Measurements from ENCODE around the gene BRIX1. TPM values are rescaled to one million over a fixed set of nuclear protein-coding genes. Genes with fewer than 3 reads are reported as not detected.

The BRIX1 gene
- total and polyA plus RNA-seq, 2 donors (not counting 1 experiment from before 2014, with no cell fraction given), result 42.3 to 46.9 TPM

DNA sequence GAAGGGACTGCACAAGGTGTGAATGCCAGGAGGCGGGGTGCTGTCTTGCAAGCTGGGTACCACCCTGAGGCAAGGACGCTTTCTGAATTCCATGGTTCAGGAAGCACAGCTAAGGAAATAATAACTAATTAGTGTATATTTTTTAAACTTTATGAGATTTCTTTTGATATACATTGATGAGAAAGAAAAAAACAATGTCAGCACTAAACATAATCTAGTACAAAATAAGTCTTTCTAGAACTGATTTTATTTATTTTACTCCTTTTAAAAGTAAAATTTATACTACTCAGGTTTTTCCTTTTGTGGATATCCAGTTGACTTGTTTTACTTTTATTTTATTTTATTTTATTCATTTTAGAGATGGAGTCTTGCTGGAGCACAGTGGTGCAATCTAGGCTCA, 17.4 kb downstream of the BRIX1 start:
- Histone ChIP-seq H3K4me3 (replicated peaks in 1 of 4; ENCODE audit: control extremely low read depth in 1 of 4, insufficient read depth in 1 of 4, low read depth in 3 of 4, low read length in 4 of 4) (no peak overlapping the region), H2AFZ (ENCODE audit: low read length) (no peak overlapping the region), H4K20me1 (ENCODE audit: control insufficient read depth, extremely low read depth, insufficient read depth, low read length) (no peaks in the 10 kb centered on the region), H3K4me1 (ENCODE audit: control insufficient read depth, extremely low read depth, insufficient read depth, low read length) (peaks cover 2% of the 10 kb centered on the region), H3K36me3 (ENCODE audit: control insufficient read depth, insufficient read depth, low read length) (peaks cover 10% of the 10 kb centered on the region), H3K27ac (ENCODE audit: insufficient read depth, low read length) (no peak overlapping the region), H3K27me3 (ENCODE audit: control insufficient read depth, insufficient read depth, low read length) (no peaks in the 10 kb centered on the region), H3K9ac (ENCODE audit: insufficient read depth, low read length) (no peak overlapping the region), H3K79me2 (ENCODE audit: control insufficient read depth, insufficient read depth, low read length) (peaks cover 48% of the 10 kb centered on the region), H3K4me2 (ENCODE audit: extremely low read depth, insufficient read depth, low read length) (no peak overlapping the region), H3K9me3 (ENCODE audit: control insufficient read depth, insufficient read depth, low read depth, low read length) (no peaks in the 10 kb centered on the region)
- DNase-seq (ENCODE audit: low read depth in 2 of 2), result no peak
- TF ChIP-seq, protein P1, sequence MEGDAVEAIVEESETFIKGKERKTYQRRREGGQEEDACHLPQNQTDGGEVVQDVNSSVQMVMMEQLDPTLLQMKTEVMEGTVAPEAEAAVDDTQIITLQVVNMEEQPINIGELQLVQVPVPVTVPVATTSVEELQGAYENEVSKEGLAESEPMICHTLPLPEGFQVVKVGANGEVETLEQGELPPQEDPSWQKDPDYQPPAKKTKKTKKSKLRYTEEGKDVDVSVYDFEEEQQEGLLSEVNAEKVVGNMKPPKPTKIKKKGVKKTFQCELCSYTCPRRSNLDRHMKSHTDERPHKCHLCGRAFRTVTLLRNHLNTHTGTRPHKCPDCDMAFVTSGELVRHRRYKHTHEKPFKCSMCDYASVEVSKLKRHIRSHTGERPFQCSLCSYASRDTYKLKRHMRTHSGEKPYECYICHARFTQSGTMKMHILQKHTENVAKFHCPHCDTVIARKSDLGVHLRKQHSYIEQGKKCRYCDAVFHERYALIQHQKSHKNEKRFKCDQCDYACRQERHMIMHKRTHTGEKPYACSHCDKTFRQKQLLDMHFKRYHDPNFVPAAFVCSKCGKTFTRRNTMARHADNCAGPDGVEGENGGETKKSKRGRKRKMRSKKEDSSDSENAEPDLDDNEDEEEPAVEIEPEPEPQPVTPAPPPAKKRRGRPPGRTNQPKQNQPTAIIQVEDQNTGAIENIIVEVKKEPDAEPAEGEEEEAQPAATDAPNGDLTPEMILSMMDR (conservative IDR thresholded peaks at IDR 0.05 in 1 of 2, IDR thresholded peaks at IDR 0.05 in 1 of 2; ENCODE audit: low read depth in 1 of 2, low read length in 2 of 2), result no peak
- TF ChIP-seq EZH2 (IDR thresholded peaks at IDR 0.05; ENCODE audit: low read length, missing control alignments), result no peak

DNA sequence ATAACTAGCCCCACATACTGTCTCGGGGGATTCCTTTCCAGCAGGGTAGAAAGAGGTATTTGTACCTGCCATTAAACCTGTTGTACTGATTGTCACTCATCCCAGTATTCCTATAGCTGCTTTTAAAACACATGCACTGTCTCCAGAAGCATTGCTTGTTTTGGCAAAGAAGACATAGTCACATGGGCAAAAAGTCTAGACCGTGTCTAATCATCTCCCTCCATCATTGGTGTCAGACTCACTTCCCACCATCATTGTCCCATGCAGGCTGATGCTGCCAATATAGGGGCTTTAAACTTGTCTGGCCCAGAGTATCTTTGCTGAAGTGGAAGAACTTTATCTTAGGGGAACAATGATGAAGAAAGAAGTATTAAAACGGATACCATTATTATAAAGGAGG, 26.4 kb downstream of the BRIX1 start:
- peak in 1 of 2 donors; percentile 31 for DNase-seq (ENCODE audit: low read depth in 2 of 2)
- H3K27ac ChIP-seq (ENCODE audit: insufficient read depth, low read length), result no peak overlapping the region
- no peaks in the 10 kb centered on the region for H4K20me1 ChIP-seq (ENCODE audit: control insufficient read depth, extremely low read depth, insufficient read depth, low read length)
- peaks cover 14% of the 10 kb centered on the region for H3K36me3 ChIP-seq (ENCODE audit: control insufficient read depth, insufficient read depth, low read length)
- TF ChIP-seq, protein P1 (conservative IDR thresholded peaks at IDR 0.05 in 1 of 2, IDR thresholded peaks at IDR 0.05 in 1 of 2; ENCODE audit: low read depth in 1 of 2, low read length in 2 of 2), result no peak
- no peak for TF ChIP-seq EZH2 (IDR thresholded peaks at IDR 0.05; ENCODE audit: low read length, missing control alignments)
- no peaks in the 10 kb centered on the region for H3K4me1 ChIP-seq (ENCODE audit: control insufficient read depth, extremely low read depth, insufficient read depth, low read length)
- no peak overlapping the region for H3K4me3 ChIP-seq (replicated peaks in 1 of 4; ENCODE audit: control extremely low read depth in 1 of 4, insufficient read depth in 1 of 4, low read depth in 3 of 4, low read length in 4 of 4)
- no peaks in the 10 kb centered on the region for H3K9me3 ChIP-seq (ENCODE audit: control insufficient read depth, insufficient read depth, low read depth, low read length)
- no peak overlapping the region for H3K9ac ChIP-seq (ENCODE audit: insufficient read depth, low read length)
- H3K79me2 ChIP-seq (ENCODE audit: control insufficient read depth, insufficient read depth, low read length), result no peaks in the 10 kb centered on the region
- H3K4me2 ChIP-seq (ENCODE audit: extremely low read depth, insufficient read depth, low read length), result no peak overlapping the region
- H3K27me3 ChIP-seq (ENCODE audit: control insufficient read depth, insufficient read depth, low read length), result no peaks in the 10 kb centered on the region
- H2AFZ ChIP-seq (ENCODE audit: low read length), result no peak overlapping the region

DNA sequence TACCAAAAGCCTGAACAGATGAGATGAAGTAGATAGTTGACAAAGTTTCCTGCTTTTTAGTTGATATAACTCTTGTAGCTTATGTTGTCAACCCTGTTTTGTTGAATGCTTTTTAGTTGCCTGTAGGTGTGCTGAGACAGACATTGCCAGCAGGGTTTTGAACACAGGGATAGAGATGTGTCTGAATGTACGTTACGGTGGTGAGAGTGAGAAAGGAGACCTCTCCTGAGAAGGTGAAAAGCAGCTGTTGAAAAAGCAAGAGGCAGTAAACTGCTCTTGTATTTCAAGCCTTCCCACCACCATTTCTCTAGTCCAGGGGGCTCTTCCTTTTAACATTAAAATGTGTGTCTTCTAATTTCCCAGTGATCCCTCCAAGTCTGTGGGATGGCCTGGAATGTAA, 28.5 kb downstream of the BRIX1 start:
- H3K9ac ChIP-seq (ENCODE audit: insufficient read depth, low read length), result no peak overlapping the region
- H3K9me3 ChIP-seq (ENCODE audit: control insufficient read depth, insufficient read depth, low read depth, low read length), result no peaks in the 10 kb centered on the region
- H3K79me2 ChIP-seq (ENCODE audit: control insufficient read depth, insufficient read depth, low read length), result no peaks in the 10 kb centered on the region
- no peak overlapping the region for H3K27ac ChIP-seq (ENCODE audit: insufficient read depth, low read length)
- H3K36me3 ChIP-seq (ENCODE audit: control insufficient read depth, insufficient read depth, low read length), result peaks cover 5% of the 10 kb centered on the region
- no peak overlapping the region for H3K4me3 ChIP-seq (replicated peaks in 1 of 4; ENCODE audit: control extremely low read depth in 1 of 4, insufficient read depth in 1 of 4, low read depth in 3 of 4, low read length in 4 of 4)
- no peak overlapping the region for H2AFZ ChIP-seq (ENCODE audit: low read length)
- no peaks in the 10 kb centered on the region for H3K4me1 ChIP-seq (ENCODE audit: control insufficient read depth, extremely low read depth, insufficient read depth, low read length)
- no peak overlapping the region for H3K4me2 ChIP-seq (ENCODE audit: extremely low read depth, insufficient read depth, low read length)
- H4K20me1 ChIP-seq (ENCODE audit: control insufficient read depth, extremely low read depth, insufficient read depth, low read length), result no peaks in the 10 kb centered on the region
- TF ChIP-seq, protein P1 (conservative IDR thresholded peaks at IDR 0.05 in 1 of 2, IDR thresholded peaks at IDR 0.05 in 1 of 2; ENCODE audit: low read depth in 1 of 2, low read length in 2 of 2), result no peak
- TF ChIP-seq EZH2 (IDR thresholded peaks at IDR 0.05; ENCODE audit: low read length, missing control alignments), result no peak
- H3K27me3 ChIP-seq (ENCODE audit: control insufficient read depth, insufficient read depth, low read length), result no peaks in the 10 kb centered on the region
- DNase-seq (ENCODE audit: low read depth in 2 of 2), result no peak
